HG02870 (cell line): ENCODE measurements around the gene KNDC1.

ENCODE experiments used
- ATAC-seq: cut with Tn5 transposase; IDR thresholded peaks from one replicate; pipeline ENCODE4 v1.9.1; 2021; ENCODE audit warnings: mild to moderate bottlenecking, moderate library complexity; ENCODE audit not compliant: unreplicated experiment

KNDC1 gene

GRCh38 chr10:133236401-133237240 is 76.6 kb downstream of the KNDC1 start:
- no peak for ATAC-seq

- no peak for ATAC-seq
Observed at GRCh38 chr10:133237241-133237587, 77.2 kb downstream of the KNDC1 start.

- no peak for ATAC-seq
Observed at GRCh38 chr10:133237588-133238465, 77.8 kb downstream of the KNDC1 start, which contains the start of gene VENTX. Gene VENTX (plus strand): TSS chr10:133237855. CDS start chr10:133237915, 60 bp downstream.

GRCh38 chr10:133238466-133238804 is 78.4 kb downstream of the KNDC1 start:
- no peak for ATAC-seq

- ATAC-seq = no peak
Observed at GRCh38 chr10:133239990-133240389, 80.0 kb downstream of the KNDC1 start.

GRCh38 chr10:133241501-133242205 is 81.6 kb downstream of the KNDC1 start:
- ATAC-seq = peak; percentile 58

- no peak for ATAC-seq
Observed at GRCh38 chr10:133242611-133243356, 82.8 kb downstream of the KNDC1 start.

- ATAC-seq = no peak
Observed at GRCh38 chr10:133243593-133243992, 83.6 kb downstream of the KNDC1 start.

- no peak for ATAC-seq
Observed at GRCh38 chr10:133245439-133246235, 85.6 kb downstream of the KNDC1 start.

- no peak for ATAC-seq
Observed at GRCh38 chr10:133246236-133246626, 86.2 kb downstream of the KNDC1 start.

- ATAC-seq = no peak
Observed at GRCh38 chr10:133247681-133248333, 87.8 kb downstream of the KNDC1 start.

- ATAC-seq = no peak
Observed at GRCh38 chr10:133248334-133248715, 88.3 kb downstream of the KNDC1 start.

- ATAC-seq = no peak
Observed at GRCh38 chr10:133249094-133249780, 89.2 kb downstream of the KNDC1 start.

GRCh38 chr10:133249975-133250754 is 90.1 kb downstream of the KNDC1 start:
- ATAC-seq = no peak

GRCh38 chr10:133251388-133252222 is 91.6 kb downstream of the KNDC1 start:
- ATAC-seq = no peak

- ATAC-seq = no peak
Observed at GRCh38 chr10:133252223-133252552, 92.2 kb downstream of the KNDC1 start.

- ATAC-seq = no peak
Observed at GRCh38 chr10:133253361-133253955, 93.4 kb downstream of the KNDC1 start.
